ENCODE data around the gene MRTFB.

DNA sequence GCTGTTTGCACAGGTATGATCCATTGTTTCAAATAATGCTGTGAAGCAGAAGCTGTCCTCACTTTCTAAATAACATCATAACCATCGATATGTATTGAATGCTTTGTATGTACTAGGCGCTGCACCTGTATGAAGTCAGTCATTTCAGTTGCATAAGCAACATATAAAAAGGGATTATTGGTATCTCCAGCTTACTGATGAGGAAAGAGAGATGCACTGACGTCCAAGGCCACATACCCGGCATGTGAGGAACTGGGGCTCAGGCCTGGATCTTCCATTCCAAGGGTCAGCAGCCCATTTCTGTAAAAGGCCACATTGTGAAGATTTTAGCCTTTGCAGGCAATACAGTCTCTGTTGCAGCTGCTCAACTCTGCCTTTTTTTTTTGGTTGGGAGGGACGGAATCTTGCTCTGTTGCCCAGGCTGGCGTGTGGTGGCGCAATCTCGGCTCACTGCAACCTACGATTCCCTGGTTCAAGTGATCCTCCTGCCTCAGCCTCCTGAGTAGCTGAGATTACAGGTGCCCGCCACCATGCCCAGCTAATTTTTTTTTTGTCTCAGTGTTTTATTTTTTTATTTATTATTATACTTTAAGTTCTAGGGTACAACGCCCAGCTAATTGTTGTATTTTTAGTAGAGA is 244.7 kb downstream of the MRTFB start:
- TF ChIP-seq SIN3A (IDR thresholded peaks at IDR 0.05; ENCODE audit: borderline replicate concordance, insufficient read depth, low read depth, low read length) (no peak), POLR2AphosphoS5 (IDR thresholded peaks at IDR 0.05; ENCODE audit: low read depth, low read length) (no peak), TCF7L2 (IDR thresholded peaks at IDR 0.05; ENCODE audit: low read depth, low read length) (no peak)
- TF ChIP-seq, protein P1, sequence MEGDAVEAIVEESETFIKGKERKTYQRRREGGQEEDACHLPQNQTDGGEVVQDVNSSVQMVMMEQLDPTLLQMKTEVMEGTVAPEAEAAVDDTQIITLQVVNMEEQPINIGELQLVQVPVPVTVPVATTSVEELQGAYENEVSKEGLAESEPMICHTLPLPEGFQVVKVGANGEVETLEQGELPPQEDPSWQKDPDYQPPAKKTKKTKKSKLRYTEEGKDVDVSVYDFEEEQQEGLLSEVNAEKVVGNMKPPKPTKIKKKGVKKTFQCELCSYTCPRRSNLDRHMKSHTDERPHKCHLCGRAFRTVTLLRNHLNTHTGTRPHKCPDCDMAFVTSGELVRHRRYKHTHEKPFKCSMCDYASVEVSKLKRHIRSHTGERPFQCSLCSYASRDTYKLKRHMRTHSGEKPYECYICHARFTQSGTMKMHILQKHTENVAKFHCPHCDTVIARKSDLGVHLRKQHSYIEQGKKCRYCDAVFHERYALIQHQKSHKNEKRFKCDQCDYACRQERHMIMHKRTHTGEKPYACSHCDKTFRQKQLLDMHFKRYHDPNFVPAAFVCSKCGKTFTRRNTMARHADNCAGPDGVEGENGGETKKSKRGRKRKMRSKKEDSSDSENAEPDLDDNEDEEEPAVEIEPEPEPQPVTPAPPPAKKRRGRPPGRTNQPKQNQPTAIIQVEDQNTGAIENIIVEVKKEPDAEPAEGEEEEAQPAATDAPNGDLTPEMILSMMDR (IDR thresholded peaks at IDR 0.05) = no peak
